GM19043 (cell line): ENCODE data around the gene ZNF829.
A peak's percentile ranks its signal among the peaks of the same experiment; 100 is the strongest.

Experiments used
- ATAC-seq: cut with Tn5 transposase; IDR thresholded peaks from one replicate; pipeline ENCODE4 v1.9.1; 2021; ENCODE audit warnings: low read depth; ENCODE audit not compliant: unreplicated experiment

The ZNF829 gene

GRCh38 chr19:36915992-36916830, at the start of gene ZNF829, which contains the start of gene ZNF568:
ZNF829 (minus strand) TSS chr19:36916291; CDS start chr19:36915167, 1,124 bp downstream.
ZNF568 (plus strand) TSS chr19:36916332; CDS start chr19:36922771, 6,439 bp downstream.
- peak; percentile 89 for ATAC-seq

- no peak for ATAC-seq
These were observed 47.2 kb upstream of the ZNF829 start for GRCh38 chr19:36963280-36963679.

GRCh38 chr19:36962346-36962745, 46.3 kb upstream of the ZNF829 start:
- no peak for ATAC-seq

GRCh38 chr19:36950335-36951119, 34.4 kb upstream of the ZNF829 start:
- no peak for ATAC-seq

- no peak for ATAC-seq
These were observed 23.1 kb upstream of the ZNF829 start for GRCh38 chr19:36939153-36939552.

GRCh38 chr19:36931684-36932083, 15.6 kb upstream of the ZNF829 start:
- ATAC-seq, result no peak

- ATAC-seq, result no peak
These were observed 2.0 kb upstream of the ZNF829 start for GRCh38 chr19:36918090-36918489.

- no peak for ATAC-seq
These were observed 900 bp upstream of the ZNF829 start for GRCh38 chr19:36916991-36917390.

- no peak for ATAC-seq
These were observed 17.7 kb downstream of the ZNF829 start for GRCh38 chr19:36898422-36898821.

- ATAC-seq, result no peak
These were observed 21.2 kb downstream of the ZNF829 start for GRCh38 chr19:36894849-36895383.

GRCh38 chr19:36891768-36892357, 24.2 kb downstream of the ZNF829 start:
- no peak for ATAC-seq

GRCh38 chr19:36876993-36877938, 38.8 kb downstream of the ZNF829 start:
- no peak for ATAC-seq

GRCh38 chr19:36851898-36852297, 64.2 kb downstream of the ZNF829 start:
- no peak for ATAC-seq

- peak; percentile 78 for ATAC-seq
These were observed 65.3 kb downstream of the ZNF829 start, which contains the start of gene ZNF345 for GRCh38 chr19:36850559-36851442. ZNF345 (plus strand) TSS chr19:36850876; CDS start chr19:36876831, 25,955 bp downstream.

- ATAC-seq, result peak; percentile 81
These were observed 66.2 kb downstream of the ZNF829 start for GRCh38 chr19:36849701-36850558.

- no peak for ATAC-seq
These were observed 68.1 kb downstream of the ZNF829 start for GRCh38 chr19:36847968-36848367.

GRCh38 chr19:36838784-36839324, 77.2 kb downstream of the ZNF829 start:
- ATAC-seq, result no peak
